Gastroesophageal sphincter (tissue), 3 donors: ENCODE data around the gene RTKN.

Experiments used
- POLR2A ChIP-seq, 2 donors: fragments of 450-650 bp; IDR thresholded peaks; one replicate each; pipeline ENCODE4 v1.6.1; 2017; ENCODE audit warnings: antibody characterized with exemption in 2 of 2, mild to moderate bottlenecking in 2 of 2, moderate library complexity in 1 of 2
- POLR2AphosphoS5 ChIP-seq: sonication (generic); formaldehyde crosslinking; IDR thresholded peaks from one replicate; pipeline ENCODE4 v1.6.1; 2017; ENCODE audit warnings: antibody characterized with exemption
- TF ChIP-seq, protein P1 (sequence below), 4 experiments: fragments of 200-600 bp in 2 of 4; fragments of 450-650 bp in 2 of 4; sonication (generic) in 1 of 4; IDR thresholded peaks; one replicate each; pipeline ENCODE4 v1.5.1; 2017 to 2019; ENCODE audit warnings: antibody characterized with exemption in 4 of 4, mild to moderate bottlenecking in 2 of 4, moderate library complexity in 2 of 4

DNA sequence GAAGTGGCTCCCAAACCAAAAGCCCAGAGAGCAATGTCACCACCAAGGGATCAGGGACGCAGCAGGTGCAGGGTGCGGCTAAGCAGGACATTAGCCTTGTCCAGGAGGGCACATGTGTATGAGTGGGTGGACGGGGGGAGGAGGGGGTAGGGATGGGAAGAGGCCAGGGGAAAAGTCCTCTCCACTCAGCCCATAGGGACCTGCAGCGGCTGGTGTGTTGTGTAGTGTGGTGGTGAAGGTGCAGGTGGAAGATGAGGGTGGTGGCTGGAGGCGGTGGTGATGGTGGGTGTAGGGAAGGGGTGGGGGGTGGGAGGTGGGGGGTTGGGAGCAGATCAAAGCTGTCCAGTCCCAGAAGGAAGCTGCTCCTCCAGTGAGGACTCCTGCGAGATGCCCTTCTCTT lies 24.0 kb downstream of the RTKN start:
- TF ChIP-seq, protein P1, sequence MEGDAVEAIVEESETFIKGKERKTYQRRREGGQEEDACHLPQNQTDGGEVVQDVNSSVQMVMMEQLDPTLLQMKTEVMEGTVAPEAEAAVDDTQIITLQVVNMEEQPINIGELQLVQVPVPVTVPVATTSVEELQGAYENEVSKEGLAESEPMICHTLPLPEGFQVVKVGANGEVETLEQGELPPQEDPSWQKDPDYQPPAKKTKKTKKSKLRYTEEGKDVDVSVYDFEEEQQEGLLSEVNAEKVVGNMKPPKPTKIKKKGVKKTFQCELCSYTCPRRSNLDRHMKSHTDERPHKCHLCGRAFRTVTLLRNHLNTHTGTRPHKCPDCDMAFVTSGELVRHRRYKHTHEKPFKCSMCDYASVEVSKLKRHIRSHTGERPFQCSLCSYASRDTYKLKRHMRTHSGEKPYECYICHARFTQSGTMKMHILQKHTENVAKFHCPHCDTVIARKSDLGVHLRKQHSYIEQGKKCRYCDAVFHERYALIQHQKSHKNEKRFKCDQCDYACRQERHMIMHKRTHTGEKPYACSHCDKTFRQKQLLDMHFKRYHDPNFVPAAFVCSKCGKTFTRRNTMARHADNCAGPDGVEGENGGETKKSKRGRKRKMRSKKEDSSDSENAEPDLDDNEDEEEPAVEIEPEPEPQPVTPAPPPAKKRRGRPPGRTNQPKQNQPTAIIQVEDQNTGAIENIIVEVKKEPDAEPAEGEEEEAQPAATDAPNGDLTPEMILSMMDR (IDR thresholded peaks at IDR 0.05): no peak
- TF ChIP-seq POLR2AphosphoS5 (no peak), POLR2A (IDR thresholded peaks at IDR 0.05) (no peak)
